Peyer's patch (tissue), 4 donors: ENCODE results near the gene UBE2F. TPM values are rescaled to one million over a fixed set of nuclear protein-coding genes. Genes with fewer than 3 reads are reported as not detected.
A peak's percentile ranks its signal among the peaks of the same experiment; 100 is the strongest.

Experiments used
- DNase-seq, 3 donors: peaks; one replicate each; pipeline ENCODE4 v3.0.0-alpha.2; 2017 to 2019
- H3K27ac ChIP-seq, 4 donors: fragments of 200-600 bp; sonication (generic); one replicate each; pipeline ENCODE4 v1.5.1; 2016 to 2019
- H3K27me3 ChIP-seq, 2 donors: fragments of 200-600 bp; sonication (generic); one replicate each; pipeline ENCODE4 v1.5.1; 2019
- H3K36me3 ChIP-seq, 3 donors: fragments of 200-600 bp; sonication (generic); one replicate each; pipeline ENCODE4 v1.5.1; 2016 to 2019
- H3K4me1 ChIP-seq, 4 donors: fragments of 200-600 bp; sonication (generic); one replicate each; pipeline ENCODE4 v1.5.1; 2016 to 2019
- H3K4me3 ChIP-seq, 4 donors: fragments of 200-600 bp; sonication (generic); 1 replicate in 3 of 4; 2 replicates in 1 of 4; pipeline ENCODE4 v1.5.1; 2016 to 2019; ENCODE audit warnings: mild to moderate bottlenecking in 1 of 4
- H3K9me3 ChIP-seq, 4 donors: fragments of 200-600 bp; sonication (generic); one replicate each; pipeline ENCODE4 v1.5.1; 2016 to 2019; ENCODE audit warnings: mild to moderate bottlenecking in 1 of 4
- CTCF ChIP-seq, 6 experiments: fragments of 450-650 bp in 4 of 6; fragments of 200-600 bp in 2 of 6; sonication (generic) in 1 of 6; IDR thresholded peaks; one replicate each; pipeline ENCODE4 v1.5.1; 2017 to 2019; ENCODE audit warnings: antibody characterized with exemption in 6 of 6, mild to moderate bottlenecking in 3 of 6, moderate library complexity in 1 of 6
- POLR2A ChIP-seq, 2 donors: fragments of 450-650 bp; IDR thresholded peaks; one replicate each; pipeline ENCODE4 v1.5.1; 2017; ENCODE audit warnings: antibody characterized with exemption in 2 of 2, mild to moderate bottlenecking in 2 of 2, moderate library complexity in 2 of 2
- total RNA-seq, 4 donors: library from RNA; depleted of rRNA; stranded (reverse); fragments of >200 nt; gene quantifications; one replicate each; pipeline ENCODE4 v1.1.0, GENCODE V29; 2016

Gene UBE2F
- total RNA-seq: 10 to 100 TPM; 21.5 to 67.7 (median 50.3) TPM

- H3K36me3 ChIP-seq: no peaks in the 10 kb centered on the region
- TF ChIP-seq POLR2A (IDR thresholded peaks at IDR 0.05) (peak; percentile 61 to 80), CTCF (IDR thresholded peaks at IDR 0.05) (no peak)
- H3K4me1 ChIP-seq: peaks cover 0 to 27% (median 12%) of the 10 kb centered on the region in 4 donors
- peak within 1 kb of the TSS; percentile 42 to 83 (median 78) for H3K27ac ChIP-seq
- no peaks in the 10 kb centered on the region for H3K27me3 ChIP-seq
- peak; percentile 94 to 99 (median 98) for DNase-seq
- H3K4me3 ChIP-seq: peak within 1 kb of the TSS; percentile 56 to 93 (median 74)
- H3K9me3 ChIP-seq: peaks cover 0 to 13% (median 5%) of the 10 kb centered on the region in 4 donors
Observed at GRCh38 chr2:237966565-237967462, at the start of gene UBE2F. UBE2F (plus strand) TSS chr2:237967014; CDS start chr2:237973108, 6,094 bp downstream.

GRCh38 chr2:237917696-237918374 lies 49.0 kb upstream of the UBE2F start:
- Histone ChIP-seq H3K27ac (no peak overlapping the region), H3K9me3 (no peaks in the 10 kb centered on the region), H3K27me3 (no peaks in the 10 kb centered on the region), H3K36me3 (no peaks in the 10 kb centered on the region), H3K4me3 (no peak overlapping the region), H3K4me1 (peaks cover 0 to 6% (median 0%) of the 10 kb centered on the region in 4 donors)
- no peak for DNase-seq
- TF ChIP-seq CTCF (IDR thresholded peaks at IDR 0.05) (no peak), POLR2A (IDR thresholded peaks at IDR 0.05) (no peak)

- TF ChIP-seq POLR2A (IDR thresholded peaks at IDR 0.05) (no peak), CTCF (IDR thresholded peaks at IDR 0.05) (no peak)
- Histone ChIP-seq H3K27me3 (no peaks in the 10 kb centered on the region), H3K36me3 (no peaks in the 10 kb centered on the region), H3K4me3 (no peak overlapping the region), H3K9me3 (no peaks in the 10 kb centered on the region), H3K4me1 (peaks cover 0 to 15% (median 0%) of the 10 kb centered on the region in 4 donors), H3K27ac (no peak overlapping the region)
- no peak for DNase-seq
Observed at GRCh38 chr2:237919593-237919992, 47.2 kb upstream of the UBE2F start.

GRCh38 chr2:237920673-237921072 lies 46.1 kb upstream of the UBE2F start:
- Histone ChIP-seq H3K27ac (no peak overlapping the region), H3K9me3 (no peaks in the 10 kb centered on the region), H3K4me3 (no peak overlapping the region), H3K27me3 (no peaks in the 10 kb centered on the region), H3K4me1 (peaks cover 0 to 15% (median 0%) of the 10 kb centered on the region in 4 donors), H3K36me3 (no peaks in the 10 kb centered on the region)
- DNase-seq: no peak
- TF ChIP-seq CTCF (IDR thresholded peaks at IDR 0.05) (no peak), POLR2A (IDR thresholded peaks at IDR 0.05) (no peak)

GRCh38 chr2:237921967-237922492 lies 44.8 kb upstream of the UBE2F start:
- no peaks in the 10 kb centered on the region for H3K9me3 ChIP-seq
- H3K36me3 ChIP-seq: no peaks in the 10 kb centered on the region
- H3K4me1 ChIP-seq: peaks cover 0 to 15% (median 0%) of the 10 kb centered on the region in 4 donors
- H3K27ac ChIP-seq: no peak overlapping the region
- TF ChIP-seq CTCF (IDR thresholded peaks at IDR 0.05) (no peak), POLR2A (IDR thresholded peaks at IDR 0.05) (no peak)
- H3K27me3 ChIP-seq: no peaks in the 10 kb centered on the region
- peak in 1 of 3 donors; percentile 42 for DNase-seq
- no peak overlapping the region for H3K4me3 ChIP-seq
